DOHH2 (cell line): Measurements from ENCODE around the gene TESK2.

Source experiments
- H3F3A ChIP-seq: fragments of 200-600 bp; sonication (generic), shearing (Covaris generic); 2 replicates; pipeline ENCODE4 v1.6.0; 2016; ENCODE audit warnings: antibody characterized with exemption, mild to moderate bottlenecking; ENCODE audit not compliant: control insufficient read depth, insufficient read depth
- H3K27ac ChIP-seq: fragments of 200-600 bp; sonication (generic); 2 replicates; pipeline ENCODE4 v1.5.1; 2014; ENCODE audit warnings: low read depth, mild to moderate bottlenecking, low read length, moderate library complexity
- H3K27me3 ChIP-seq: fragments of 200-600 bp; sonication (generic); 2 replicates; pipeline ENCODE4 v1.6.1; 2014; ENCODE audit warnings: mild to moderate bottlenecking, low read length, mixed read lengths; ENCODE audit not compliant: control insufficient read depth
- H3K36me3 ChIP-seq: fragments of 200-600 bp; sonication (generic); 2 replicates; pipeline ENCODE4 v1.6.1; 2014; ENCODE audit warnings: mild to moderate bottlenecking, low read length, moderate library complexity, mixed read lengths; ENCODE audit not compliant: control insufficient read depth
- H3K4me1 ChIP-seq: fragments of 200-600 bp; sonication (generic); 2 replicates; pipeline ENCODE4 v1.6.1; 2014; ENCODE audit warnings: mild to moderate bottlenecking, low read length, mixed read lengths; ENCODE audit not compliant: control insufficient read depth
- H3K4me2 ChIP-seq: fragments of 200-600 bp; sonication (generic); 2 replicates; pipeline ENCODE4 v1.6.0; 2014; ENCODE audit warnings: mild to moderate bottlenecking, low read length, moderate library complexity
- H3K4me3 ChIP-seq: fragments of 200-600 bp; sonication (generic); 2 replicates; pipeline ENCODE4 v1.5.1; 2014; ENCODE audit warnings: mild to moderate bottlenecking, low read length, mixed read lengths
- H3K79me2 ChIP-seq: fragments of 200-600 bp; sonication (generic); 2 replicates; pipeline ENCODE4 v1.6.1; 2014; ENCODE audit warnings: mild to moderate bottlenecking, low read length, mixed read lengths; ENCODE audit not compliant: control insufficient read depth
- H3K9me2 ChIP-seq: fragments of 200-600 bp; sonication (generic); replicated peaks from 2 replicates; pipeline ENCODE4 v1.6.1; 2014; ENCODE audit warnings: mild to moderate bottlenecking, low read length, mixed read lengths; ENCODE audit not compliant: control insufficient read depth
- H3K9me3 ChIP-seq: fragments of 200-600 bp; sonication (generic); 2 replicates; pipeline ENCODE4 v1.6.1; 2014; ENCODE audit warnings: antibody characterized with exemption, low read length, mixed read lengths; ENCODE audit not compliant: control insufficient read depth, insufficient read depth
- H4K20me1 ChIP-seq: fragments of 200-600 bp; sonication (generic); 2 replicates; pipeline ENCODE4 v1.6.0; 2014; ENCODE audit warnings: low read depth, mild to moderate bottlenecking, antibody characterized with exemption, low read length, moderate library complexity; ENCODE audit not compliant: control insufficient read depth, insufficient read depth
- CTCF ChIP-seq: fragments of 200-600 bp; sonication (generic); IDR thresholded peaks from one replicate; pipeline ENCODE4 v1.5.1; 2014; ENCODE audit warnings: antibody characterized with exemption, mild to moderate bottlenecking, low read depth, low read length; ENCODE audit not compliant: poor library complexity, severe bottlenecking
- EZH2phosphoT487 ChIP-seq: fragments of 200-600 bp; sonication (generic); IDR thresholded peaks from 2 replicates; pipeline ENCODE4 v1.6.1; 2017; ENCODE audit warnings: borderline replicate concordance, mild to moderate bottlenecking, antibody characterized with exemption, low read length, moderate library complexity, mixed read lengths

TESK2 gene

GRCh38 chr1:45319761-45320160 lies 171.2 kb downstream of the TESK2 start:
- H3K4me3 ChIP-seq: no peak overlapping the region
- H3K4me1 ChIP-seq: no peaks in the 10 kb centered on the region
- H3K36me3 ChIP-seq: no peaks in the 10 kb centered on the region
- no peaks in the 10 kb centered on the region for H3F3A ChIP-seq
- H3K9me2 ChIP-seq: no peaks in the 10 kb centered on the region
- H3K4me2 ChIP-seq: no peak overlapping the region
- H4K20me1 ChIP-seq: no peaks in the 10 kb centered on the region
- H3K27ac ChIP-seq: no peak overlapping the region
- no peak for TF ChIP-seq EZH2phosphoT487
- no peak for TF ChIP-seq CTCF
- no peaks in the 10 kb centered on the region for H3K9me3 ChIP-seq
- H3K27me3 ChIP-seq: no peaks in the 10 kb centered on the region
- no peaks in the 10 kb centered on the region for H3K79me2 ChIP-seq

GRCh38 chr1:45317166-45317565 lies 173.8 kb downstream of the TESK2 start:
- Histone ChIP-seq H3K9me3 (no peaks in the 10 kb centered on the region), H3K27me3 (no peaks in the 10 kb centered on the region), H4K20me1 (no peaks in the 10 kb centered on the region), H3K4me3 (no peak overlapping the region), H3K79me2 (no peaks in the 10 kb centered on the region), H3K4me2 (no peak overlapping the region), H3F3A (no peaks in the 10 kb centered on the region), H3K4me1 (no peaks in the 10 kb centered on the region), H3K9me2 (no peaks in the 10 kb centered on the region), H3K27ac (no peak overlapping the region), H3K36me3 (no peaks in the 10 kb centered on the region)
- TF ChIP-seq EZH2phosphoT487 (no peak), CTCF (no peak)

GRCh38 chr1:45314266-45314665 lies 176.7 kb downstream of the TESK2 start:
- no peaks in the 10 kb centered on the region for H3K27me3 ChIP-seq
- H3K9me3 ChIP-seq: no peaks in the 10 kb centered on the region
- no peaks in the 10 kb centered on the region for H3K79me2 ChIP-seq
- H3K27ac ChIP-seq: no peak overlapping the region
- H3K4me3 ChIP-seq: no peak overlapping the region
- H3K9me2 ChIP-seq: no peaks in the 10 kb centered on the region
- H3K4me1 ChIP-seq: no peaks in the 10 kb centered on the region
- H3K4me2 ChIP-seq: no peak overlapping the region
- no peaks in the 10 kb centered on the region for H3K36me3 ChIP-seq
- H4K20me1 ChIP-seq: no peaks in the 10 kb centered on the region
- H3F3A ChIP-seq: no peaks in the 10 kb centered on the region
- TF ChIP-seq CTCF: no peak
- no peak for TF ChIP-seq EZH2phosphoT487

- Histone ChIP-seq H3K9me2 (no peaks in the 10 kb centered on the region), H3F3A (peaks cover 22% of the 10 kb centered on the region), H3K36me3 (no peaks in the 10 kb centered on the region), H4K20me1 (no peaks in the 10 kb centered on the region), H3K27ac (peak overlapping the region; percentile 83), H3K27me3 (no peaks in the 10 kb centered on the region), H3K9me3 (no peaks in the 10 kb centered on the region), H3K4me1 (peaks cover 41% of the 10 kb centered on the region), H3K79me2 (peaks cover 8% of the 10 kb centered on the region), H3K4me3 (peak overlapping the region; percentile 81), H3K4me2 (peak overlapping the region; percentile 78)
- TF ChIP-seq EZH2phosphoT487 (no peak), CTCF (no peak)
Observed at GRCh38 chr1:45306905-45307304, 184.1 kb downstream of the TESK2 start.
